HG02870 (cell line): ENCODE measurements around the gene LCN12.

ENCODE experiments used
- ATAC-seq: cut with Tn5 transposase; IDR thresholded peaks from one replicate; pipeline ENCODE4 v1.9.1; 2021; ENCODE audit warnings: mild to moderate bottlenecking, moderate library complexity; ENCODE audit not compliant: unreplicated experiment

The LCN12 gene, protein sequence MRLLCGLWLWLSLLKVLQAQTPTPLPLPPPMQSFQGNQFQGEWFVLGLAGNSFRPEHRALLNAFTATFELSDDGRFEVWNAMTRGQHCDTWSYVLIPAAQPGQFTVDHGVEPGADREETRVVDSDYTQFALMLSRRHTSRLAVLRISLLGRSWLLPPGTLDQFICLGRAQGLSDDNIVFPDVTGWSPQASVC

DNA sequence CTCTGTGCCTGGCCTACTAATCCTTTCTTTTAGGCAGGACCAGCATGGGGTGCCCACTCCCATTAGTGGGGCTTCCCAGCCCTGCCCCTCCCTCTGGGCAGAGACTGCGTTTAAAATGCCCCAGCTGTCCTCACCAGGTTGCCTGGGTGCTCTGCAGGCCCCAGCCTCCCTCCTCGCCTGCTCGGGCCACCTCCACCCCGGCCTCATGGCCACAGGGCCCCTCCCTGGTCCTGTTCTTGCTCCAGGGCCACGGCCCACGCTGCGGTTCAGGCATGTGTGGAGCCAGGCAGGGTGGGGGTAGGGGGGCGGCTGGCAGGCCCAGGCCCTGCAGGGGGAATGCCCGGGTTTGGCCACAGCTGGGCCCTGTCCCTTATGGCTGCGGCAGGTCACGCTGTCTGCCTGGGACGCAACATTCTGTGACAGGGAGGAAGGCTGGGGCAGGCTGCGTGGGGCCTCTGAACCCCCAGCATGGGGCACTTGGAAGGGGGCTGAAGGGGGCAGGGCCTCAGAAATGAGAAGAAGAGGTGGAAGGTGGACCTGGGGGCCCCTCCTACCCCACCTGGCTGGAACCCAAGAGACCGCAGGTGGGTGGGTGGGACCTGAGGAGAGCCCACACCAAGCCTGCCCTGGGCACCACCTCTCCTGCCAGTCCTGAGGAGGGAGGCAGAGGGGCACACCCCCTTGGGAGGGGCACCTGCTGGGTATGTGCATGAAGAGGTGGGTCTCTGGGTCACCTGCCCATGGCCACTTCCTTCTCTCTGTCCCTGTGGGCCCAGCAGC, at the start of gene LCN12:
TSS of gene LCN12 (plus strand) at position 733 of the 780 bp plus-strand sequence. CDS start 55 bp downstream, outside the sequence.
- ATAC-seq = no peak

DNA sequence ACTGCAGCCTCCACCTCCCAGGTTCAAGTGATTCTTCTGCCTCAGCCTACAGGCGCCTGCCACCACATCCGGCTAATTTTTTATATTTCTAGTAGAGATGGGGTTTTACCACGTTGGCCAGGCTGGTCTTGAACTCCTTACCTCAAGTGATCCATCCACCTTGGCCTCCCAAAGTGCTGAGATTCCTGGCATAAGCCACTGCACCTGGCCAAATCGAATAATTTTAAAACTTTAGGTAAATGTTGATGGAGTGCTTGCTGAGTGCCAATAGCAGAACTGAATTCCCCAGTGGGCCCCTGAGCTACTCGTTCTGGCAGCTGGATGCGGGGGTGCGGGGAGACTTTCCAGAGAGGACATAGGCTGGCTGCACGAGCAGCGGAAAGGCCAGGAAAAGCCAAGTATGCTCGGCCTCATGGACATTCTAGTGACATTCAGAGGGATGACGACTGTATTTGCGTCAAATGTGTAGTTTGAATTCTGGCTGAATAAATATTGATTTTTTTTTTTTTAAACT, 49.0 kb upstream of the LCN12 start:
- ATAC-seq = no peak

DNA sequence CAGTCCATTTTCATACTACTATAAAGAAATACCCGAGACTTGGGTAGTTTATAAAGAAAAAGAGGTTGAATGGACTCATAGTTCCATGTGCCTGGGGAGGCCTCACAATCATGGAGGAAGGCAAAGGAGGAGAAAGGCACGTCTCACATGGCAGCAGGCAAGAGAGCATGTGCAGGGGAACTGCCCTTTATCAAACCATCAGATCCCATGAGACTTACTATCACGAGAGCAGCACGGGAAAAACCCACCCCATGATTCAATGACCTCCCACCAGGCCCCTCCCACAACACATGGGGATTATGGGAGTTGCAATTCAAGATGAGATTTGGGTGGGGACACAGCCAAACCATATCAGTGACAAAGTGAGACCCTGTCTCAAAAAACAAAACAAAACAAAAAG, 45.8 kb upstream of the LCN12 start:
- no peak for ATAC-seq

DNA sequence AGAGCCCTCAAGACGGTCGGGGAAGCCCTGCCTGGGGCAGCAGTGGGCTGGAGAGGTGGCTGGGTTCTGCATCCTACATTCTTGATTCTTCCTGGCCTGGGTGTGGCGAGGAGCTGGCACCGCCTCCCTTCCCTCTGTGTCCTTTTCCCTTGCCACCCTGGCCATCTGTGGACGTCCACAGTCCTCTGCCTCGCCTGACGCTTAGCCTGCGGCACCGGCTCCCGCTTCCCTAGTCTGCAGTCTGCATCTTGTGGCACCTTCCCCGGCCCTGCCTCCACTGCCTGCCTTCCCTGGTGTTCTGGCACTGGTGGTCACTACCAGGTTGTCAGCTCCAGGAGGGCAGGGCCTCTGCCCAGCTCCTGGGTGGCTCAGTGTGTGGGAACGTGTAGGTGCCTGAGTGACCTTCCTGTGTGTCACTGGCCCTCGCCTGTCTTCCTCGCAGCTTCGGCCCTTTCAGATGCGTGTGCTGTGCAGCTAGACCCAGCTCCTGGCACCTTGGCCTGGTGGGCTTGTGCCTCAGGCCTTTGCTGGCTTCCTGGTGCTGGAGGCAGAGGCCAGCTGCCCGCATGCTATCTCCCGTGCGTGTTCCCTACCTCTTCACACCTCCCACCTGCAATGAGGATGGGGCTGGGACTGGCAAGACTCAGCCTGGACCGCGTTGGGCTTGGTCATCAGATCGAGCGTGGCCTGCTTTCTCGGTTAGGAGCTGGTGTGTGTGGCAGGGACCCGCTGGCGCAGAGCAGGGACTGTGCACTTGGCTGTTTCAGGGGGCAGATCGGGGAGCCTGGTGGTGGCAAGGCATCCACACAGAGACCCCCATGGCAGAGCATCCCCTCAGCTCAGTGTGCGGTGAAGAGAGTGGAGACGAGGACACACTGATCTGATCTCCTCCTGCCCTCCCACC, 44.8 kb upstream of the LCN12 start:
- no peak for ATAC-seq

DNA sequence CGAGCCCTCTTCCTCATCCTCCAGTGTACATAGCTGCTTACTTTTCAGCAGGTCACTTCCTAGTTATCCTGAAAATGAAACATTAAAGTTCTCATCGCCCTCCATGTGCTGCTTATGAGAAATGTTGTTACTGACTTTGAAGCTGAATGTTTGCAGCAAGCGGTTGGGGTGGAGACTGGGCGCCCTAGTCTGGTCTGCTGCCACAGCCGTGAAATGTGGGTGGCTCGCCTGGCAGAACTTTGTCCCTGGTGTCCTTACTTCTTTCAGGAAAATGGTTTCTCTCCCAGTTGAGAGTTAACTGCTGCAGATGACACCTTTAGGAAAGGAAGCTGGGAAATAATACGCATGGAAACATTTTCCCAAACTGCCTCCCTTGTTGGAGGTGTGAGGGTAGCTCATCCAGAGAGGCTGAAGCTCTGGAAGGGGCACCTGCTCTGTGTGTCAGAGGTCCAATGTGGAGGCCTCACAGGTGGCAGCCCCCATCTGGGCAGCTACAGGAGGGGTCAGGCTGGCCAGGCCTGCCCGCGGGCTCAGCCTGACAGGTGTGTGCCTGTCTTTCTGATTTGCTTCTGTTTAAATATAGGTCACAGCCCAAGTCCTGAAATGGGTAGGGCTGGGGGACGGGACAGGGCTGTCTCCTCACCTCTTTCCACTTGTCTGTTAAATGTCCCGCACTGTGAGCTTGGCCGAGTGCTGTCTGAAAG, 41.7 kb upstream of the LCN12 start:
- ATAC-seq = no peak

DNA sequence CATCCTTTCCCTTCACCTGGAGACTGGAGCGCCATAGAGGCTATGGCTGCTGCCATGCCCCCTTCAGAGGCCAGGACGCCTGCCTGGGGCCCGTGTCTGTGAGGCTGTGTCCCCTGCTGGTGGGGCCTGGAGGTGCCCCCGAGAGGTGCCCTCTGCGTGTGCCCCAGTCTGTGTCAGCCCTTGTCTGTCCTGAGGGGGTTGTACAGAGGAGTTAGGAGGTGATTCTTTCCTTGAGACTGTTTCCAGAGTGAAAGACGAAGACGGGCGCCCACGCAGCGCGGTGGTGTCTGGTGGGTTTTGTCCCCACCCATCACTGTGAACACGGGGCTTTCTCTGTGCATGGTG, 41.2 kb upstream of the LCN12 start:
- ATAC-seq = no peak

DNA sequence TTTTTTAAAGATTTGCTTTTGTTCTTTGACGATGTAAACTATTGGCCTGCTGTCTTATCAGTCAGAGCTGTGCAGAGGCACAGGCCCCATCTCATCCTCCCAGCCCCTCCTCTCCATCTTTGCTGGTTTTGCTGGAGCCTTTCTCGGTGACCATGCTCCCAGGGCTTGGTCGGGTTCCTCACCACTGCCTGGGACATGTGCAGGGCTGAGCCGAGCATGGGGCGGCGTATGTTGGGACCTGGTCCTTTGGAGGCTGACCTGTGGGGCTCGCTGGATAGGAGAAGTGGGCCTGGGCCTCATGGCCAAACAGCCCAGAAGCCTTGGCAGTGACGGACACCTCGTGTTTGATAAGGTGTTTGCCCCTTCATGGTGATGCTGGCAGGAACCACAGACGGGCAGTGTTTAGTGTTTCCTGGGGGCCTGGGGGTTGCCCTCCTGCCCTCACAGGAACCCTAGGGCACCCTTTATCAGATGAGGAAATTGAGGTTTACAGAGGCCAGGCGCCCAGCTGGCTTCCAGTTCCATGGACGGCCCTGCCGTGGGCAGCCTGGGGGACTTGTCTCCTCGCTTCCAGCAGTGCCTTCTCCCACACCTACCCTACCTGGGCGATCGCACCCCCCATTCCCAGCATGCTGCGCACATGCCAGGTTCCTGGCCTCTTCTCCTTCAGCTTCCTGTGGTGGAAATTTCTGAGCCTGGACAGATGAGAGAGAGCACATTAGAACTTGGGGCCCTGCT, 38.2 kb upstream of the LCN12 start:
- ATAC-seq = no peak

DNA sequence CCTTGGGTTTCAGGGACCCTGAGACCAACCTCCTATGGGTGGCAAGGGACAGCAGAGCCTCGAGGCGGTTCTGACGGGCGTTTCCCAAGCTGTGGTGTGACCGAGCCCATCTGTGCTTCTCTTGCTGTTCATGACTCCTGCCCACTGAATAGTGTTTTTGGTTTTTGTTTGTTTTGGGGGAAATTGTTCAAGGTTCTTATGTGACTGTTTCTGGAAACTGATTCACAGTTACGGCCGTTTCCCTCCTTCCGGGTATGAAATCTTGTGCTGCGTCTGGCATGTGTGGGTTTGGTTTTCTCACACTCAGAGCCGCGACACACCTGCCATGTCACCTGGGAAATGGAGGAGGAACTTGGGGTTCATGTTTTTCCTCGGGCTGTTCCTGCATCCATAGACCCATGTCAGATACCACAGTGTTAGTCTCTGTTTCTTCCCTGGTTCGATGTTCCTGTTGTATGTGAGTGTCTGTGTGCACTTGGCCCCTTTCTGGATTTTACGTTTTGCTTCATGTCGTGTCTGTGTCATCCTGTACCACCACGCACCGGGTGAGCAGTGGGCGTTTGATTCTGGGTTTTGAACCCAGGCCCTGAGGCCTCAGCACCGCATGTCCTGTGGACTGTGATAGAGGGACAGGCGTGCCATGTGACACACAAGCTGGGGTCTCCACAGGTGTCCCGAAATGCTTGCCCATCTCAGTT, 36.3 kb upstream of the LCN12 start:
- no peak for ATAC-seq

DNA sequence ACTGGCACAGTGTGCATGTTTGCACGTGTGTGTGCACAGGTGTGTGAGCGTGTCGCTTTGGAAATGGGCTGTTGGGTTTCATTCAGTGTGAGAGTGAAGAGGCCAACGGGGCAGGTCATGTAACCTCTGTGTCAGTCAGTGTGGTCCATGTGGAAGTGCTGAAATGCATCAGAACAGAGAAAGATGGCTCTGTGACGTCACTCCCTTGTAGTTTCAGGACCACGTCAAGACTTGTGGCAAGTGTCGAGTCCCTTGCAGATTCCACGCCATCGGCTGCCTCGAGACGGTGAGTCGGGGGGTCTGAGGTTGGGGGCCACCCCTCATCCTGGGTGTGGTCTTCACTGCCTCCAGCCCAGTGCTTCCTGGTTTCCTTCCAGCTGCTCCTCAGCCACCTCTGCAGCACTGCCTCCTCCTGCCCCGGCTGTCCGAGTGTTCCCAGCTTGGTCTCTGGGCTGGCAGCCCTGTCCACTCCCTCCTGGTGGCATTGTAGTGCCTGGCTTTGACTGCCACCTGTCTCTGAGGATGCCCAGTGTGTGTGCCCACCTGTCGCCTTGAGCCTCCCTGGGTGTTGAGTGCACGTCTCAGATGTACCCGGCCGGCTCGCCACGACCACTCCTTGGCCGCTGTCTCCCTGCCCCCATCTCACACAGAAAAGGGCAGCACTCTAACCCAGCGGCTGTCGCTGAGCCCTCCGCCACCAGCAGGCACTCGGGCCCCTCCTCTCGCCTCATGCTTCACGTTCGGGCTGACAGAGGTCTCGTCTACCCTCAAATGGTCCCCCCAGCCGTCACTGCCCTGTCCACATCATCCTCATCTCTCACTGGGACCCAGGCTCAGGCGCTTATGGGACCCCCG, 35.5 kb upstream of the LCN12 start:
- ATAC-seq = no peak

DNA sequence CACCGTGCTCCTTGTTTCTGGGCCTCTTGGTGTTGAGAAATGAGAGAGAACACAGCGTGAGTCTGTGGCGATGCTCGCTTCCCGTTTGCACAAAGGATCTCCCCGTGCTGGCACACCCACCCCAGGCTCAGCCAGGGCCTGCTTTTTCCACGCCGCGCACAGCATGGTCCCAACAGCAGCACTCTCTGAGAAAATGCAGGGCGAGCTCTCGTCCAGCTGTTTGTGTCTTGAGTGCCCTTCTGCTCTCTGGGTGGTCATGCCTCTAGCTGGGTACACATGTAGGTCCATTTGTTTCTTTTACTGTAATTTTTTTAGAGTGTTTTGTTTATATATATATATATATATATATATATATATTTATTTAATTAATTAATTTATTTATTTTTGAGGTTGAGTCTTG, 34.2 kb upstream of the LCN12 start:
- no peak for ATAC-seq

DNA sequence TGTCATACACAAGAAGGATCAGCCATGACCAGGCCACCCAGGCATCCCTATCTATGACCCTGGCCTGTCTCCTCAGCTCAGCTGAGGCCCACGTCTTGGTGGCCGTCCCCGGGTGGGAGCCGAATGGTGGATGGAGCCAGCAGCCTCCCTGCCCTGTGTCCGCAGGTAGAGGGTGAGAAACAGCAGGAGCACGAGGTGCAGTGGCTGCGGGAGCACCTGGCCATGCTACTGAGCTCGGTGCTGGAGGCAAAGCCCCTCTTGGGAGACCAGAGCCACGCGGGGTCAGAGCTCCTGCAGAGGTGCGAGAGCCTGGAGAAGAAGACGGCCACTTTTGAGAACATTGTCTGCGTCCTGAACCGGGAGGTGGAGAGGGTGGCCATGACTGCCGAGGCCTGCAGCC, 32.0 kb upstream of the LCN12 start:
- ATAC-seq = no peak

DNA sequence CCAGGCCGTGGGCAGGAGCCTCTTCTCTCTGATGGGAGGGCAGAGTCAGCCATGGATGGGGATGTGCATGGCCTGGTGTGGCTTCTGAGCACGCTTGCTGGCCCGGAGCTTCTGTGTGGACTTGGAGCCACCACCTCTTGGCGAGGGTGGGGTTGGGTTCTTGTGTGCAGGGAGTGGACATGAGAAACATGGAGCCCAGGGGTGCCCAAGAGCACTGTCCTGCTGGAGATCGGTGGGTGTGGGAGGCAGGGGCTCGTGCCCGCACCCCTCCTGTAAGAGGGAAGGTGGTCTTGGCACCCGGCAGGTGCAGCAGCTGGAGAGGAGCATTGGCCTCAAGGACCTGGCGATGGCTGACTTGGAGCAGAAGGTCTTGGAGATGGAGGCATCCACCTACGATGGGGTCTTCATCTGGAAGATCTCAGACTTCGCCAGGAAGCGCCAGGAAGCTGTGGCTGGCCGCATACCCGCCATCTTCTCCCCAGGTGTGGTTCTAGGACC, 31.3 kb upstream of the LCN12 start:
- ATAC-seq = no peak

DNA sequence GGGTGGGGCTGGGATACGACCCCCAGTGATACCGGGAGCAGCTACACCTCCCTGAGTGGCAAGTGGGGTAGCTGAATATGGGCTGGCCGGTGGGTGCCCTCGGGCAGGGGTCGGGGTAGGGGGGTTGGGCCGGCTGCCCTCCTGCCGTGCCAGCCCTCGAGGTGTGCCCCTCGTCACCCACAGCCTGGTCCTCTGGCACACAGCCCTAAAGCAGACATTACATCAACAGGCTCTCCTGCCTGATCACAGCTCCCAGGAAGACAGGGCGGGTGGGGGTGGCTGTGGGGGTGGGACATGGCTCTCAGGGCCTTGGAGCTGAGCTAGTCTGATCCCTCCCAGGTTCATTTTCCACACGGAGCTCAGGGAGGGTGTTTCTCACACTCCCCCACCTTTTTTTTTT, 30.8 kb upstream of the LCN12 start:
- ATAC-seq = no peak

DNA sequence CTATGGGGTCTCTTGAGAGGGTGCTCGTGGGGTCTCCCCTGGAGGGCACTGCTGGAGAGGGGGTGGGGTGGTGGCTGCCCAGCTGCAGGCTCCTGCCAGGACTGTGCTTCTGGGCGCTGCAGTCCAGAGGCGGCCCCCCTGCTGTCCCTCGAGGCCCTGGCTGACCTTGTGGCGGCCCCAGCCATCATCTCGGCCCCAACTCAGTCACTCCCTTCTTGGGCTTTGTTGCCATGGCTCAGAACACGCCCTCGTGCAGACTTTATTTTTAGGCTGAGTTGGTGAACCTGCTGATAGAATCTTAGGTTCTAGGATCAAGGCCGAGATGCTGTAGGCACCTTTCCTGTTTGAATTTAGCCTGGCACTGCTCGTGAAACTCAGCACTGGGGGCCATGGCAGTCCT, 30.4 kb upstream of the LCN12 start:
- no peak for ATAC-seq

DNA sequence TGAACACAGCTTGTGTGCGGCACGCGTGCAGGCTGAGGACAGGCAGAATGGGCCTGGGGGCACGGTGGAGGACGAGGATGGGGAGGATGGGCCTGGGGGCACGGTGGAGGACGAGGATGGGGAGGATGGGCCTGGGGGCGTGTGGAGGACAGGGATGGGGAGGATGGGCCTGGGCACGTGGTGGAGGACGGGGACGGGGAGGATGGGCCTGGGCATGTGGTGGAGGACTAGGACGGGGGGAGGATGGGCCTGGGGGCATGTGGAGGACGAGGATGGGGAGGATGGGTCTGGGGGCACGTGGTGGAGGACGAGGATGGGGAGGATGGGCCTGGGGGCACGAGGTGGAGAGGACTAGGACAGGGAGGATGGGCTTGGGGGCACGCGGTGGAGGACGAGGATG, 29.5 kb upstream of the LCN12 start:
- ATAC-seq = no peak

DNA sequence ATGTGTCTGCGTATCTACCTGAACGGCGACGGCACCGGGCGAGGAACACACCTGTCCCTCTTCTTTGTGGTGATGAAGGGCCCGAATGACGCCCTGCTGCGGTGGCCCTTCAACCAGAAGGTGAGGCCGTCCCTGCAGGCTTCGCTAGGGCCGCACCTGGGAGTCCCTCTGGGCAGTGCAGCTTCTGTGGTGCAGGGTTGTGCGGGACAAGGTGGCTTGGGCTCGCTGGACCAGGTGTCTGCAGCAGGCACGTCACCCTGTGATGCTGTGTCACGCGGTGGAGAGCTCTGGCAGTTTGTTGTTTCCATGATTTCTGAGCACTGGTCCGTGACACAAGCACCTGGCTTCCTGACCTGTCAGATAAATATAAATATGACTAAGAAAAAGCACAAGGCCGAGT, 28.2 kb upstream of the LCN12 start:
- ATAC-seq = no peak

DNA sequence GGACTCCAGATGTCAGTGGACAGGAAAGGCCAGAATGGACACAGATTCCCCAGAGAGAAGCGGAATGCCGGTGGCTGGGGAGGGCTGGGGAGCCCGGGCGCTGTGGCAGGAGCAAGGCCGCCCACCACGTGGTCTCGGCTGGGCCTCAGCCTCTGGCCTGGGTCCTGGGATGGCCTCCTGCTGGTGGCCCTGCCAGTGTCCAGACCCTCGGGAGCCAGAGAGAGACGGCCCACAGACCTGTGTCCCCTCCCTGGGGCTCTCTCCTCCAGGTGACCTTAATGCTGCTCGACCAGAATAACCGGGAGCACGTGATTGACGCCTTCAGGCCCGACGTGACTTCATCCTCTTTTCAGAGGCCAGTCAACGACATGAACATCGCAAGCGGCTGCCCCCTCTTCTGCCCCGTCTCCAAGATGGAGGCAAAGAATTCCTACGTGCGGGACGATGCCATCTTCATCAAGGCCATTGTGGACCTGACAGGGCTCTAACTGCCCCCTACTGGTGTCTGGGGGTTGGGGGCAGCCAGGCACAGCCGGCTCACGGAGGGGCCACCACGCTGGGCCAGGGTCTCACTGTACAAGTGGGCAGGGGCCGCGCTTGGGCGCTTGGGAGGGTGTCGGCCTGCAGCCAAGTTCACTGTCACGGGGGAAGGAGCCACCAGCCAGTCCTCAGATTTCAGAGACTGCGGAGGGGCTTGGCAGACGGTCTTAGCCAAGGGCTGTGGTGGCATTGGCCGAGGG, 26.5 kb upstream of the LCN12 start:
- no peak for ATAC-seq

DNA sequence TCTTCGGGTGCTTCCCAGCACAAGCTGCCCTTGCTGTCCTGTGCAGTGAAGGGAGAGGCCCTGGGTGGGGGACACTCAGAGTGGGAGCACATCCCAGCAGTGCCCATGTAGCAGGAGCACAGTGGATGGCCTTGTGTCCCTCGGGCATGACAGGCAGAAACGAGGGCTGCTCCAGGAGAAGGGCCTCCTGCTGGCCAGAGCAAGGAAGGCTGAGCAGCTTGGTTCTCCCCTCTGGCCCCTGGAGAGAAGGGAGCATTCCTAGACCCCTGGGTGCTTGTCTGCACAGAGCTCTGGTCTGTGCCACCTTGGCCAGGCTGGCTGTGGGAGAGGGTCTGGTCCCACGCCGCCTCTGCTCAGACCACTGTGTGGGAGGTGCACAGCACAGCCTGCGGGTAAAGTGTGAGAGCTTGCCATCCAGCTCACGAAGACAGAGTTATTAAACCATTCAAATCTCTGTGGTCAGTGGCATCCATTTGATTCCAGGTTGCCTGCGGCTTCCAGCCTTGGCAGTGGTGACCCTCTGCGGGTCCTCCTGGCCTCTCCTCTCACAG, 25.8 kb upstream of the LCN12 start:
- no peak for ATAC-seq
